BLaER1 treated with 17β-estradiol and CSF1 and Interleukin-3, amounts not matched to agents 10 nM and 100 nM (cell line): ENCODE results near the gene RAET1G.
A peak's percentile ranks its signal among the peaks of the same experiment; 100 is the strongest.
"Not testable (repeated sequence)": the region's sequence is repeated elsewhere in the genome, so short reads cannot be mapped to it uniquely, and the experiment has no call there.

Experiments used
- H3K27ac ChIP-seq, 11 experiments: shearing (Covaris generic); formaldehyde crosslinking; 2 replicates each; pipeline ENCODE4 v1.8.1; 2022
- H3K27me3 ChIP-seq, 11 experiments: shearing (Covaris generic); formaldehyde crosslinking; 2 replicates each; pipeline ENCODE4 v1.8.1; 2022
- H3K36me3 ChIP-seq, 11 experiments: shearing (Covaris generic); formaldehyde crosslinking; 2 replicates each; pipeline ENCODE4 v1.8.1; 2022
- H3K4me1 ChIP-seq, 10 experiments: shearing (Covaris generic); formaldehyde crosslinking; 2 replicates each; pipeline ENCODE4 v1.8.1; 2022
- H3K4me2 ChIP-seq, 11 experiments: shearing (Covaris generic); formaldehyde crosslinking; 2 replicates each; pipeline ENCODE4 v1.8.1; 2022
- H3K4me3 ChIP-seq, 10 experiments: shearing (Covaris generic); formaldehyde crosslinking; 2 replicates each; pipeline ENCODE4 v1.8.1; 2022
- H3K9ac ChIP-seq, 11 experiments: shearing (Covaris generic); formaldehyde crosslinking; 2 replicates each; pipeline ENCODE4 v1.8.1; 2022
- H3K9me3 ChIP-seq, 11 experiments: shearing (Covaris generic); formaldehyde crosslinking; replicated peaks in 1 of 11; 2 replicates each; pipeline ENCODE4 v1.8.1; 2022
- H4K20me1 ChIP-seq, 11 experiments: shearing (Covaris generic); formaldehyde crosslinking; 2 replicates each; pipeline ENCODE4 v1.8.1; 2022
- Cebpa-rat ChIP-seq, 11 experiments: shearing (Covaris generic); IDR thresholded peaks; 2 replicates each; pipeline ENCODE4 v1.8.1; 2022

RAET1G gene

GRCh38 chr6:149925974-149926777 lies 3.3 kb upstream of the RAET1G start:
- Histone ChIP-seq H3K4me3 (peak overlapping the region; percentile 47 to 71 (median 57)), H4K20me1 (peaks cover 0 to 15% (median 0%) of the 10 kb centered on the region in 11 experiments; a peak in 2 of 22 replicates), H3K4me1 (peaks cover 0 to 17% (median 7%) of the 10 kb centered on the region in 10 experiments; a peak in 13 of 20 replicates), H3K9me3 (peaks cover 14 to 28% (median 21%) of the 10 kb centered on the region in 11 experiments), H3K9ac (peak overlapping the region in 8 of 11 experiments; percentile 16 to 74 (median 58); a peak in 11 of 22 replicates), H3K27ac (peak overlapping the region in 3 of 11 experiments; percentile 33 to 47 (median 46); a peak in 4 of 22 replicates), H3K36me3 (no peaks in the 10 kb centered on the region), H3K27me3 (peaks cover 76 to 100% (median 92%) of the 10 kb centered on the region in 11 experiments), H3K4me2 (peak overlapping the region; percentile 72 to 97 (median 82))
- no peak for TF ChIP-seq Cebpa-rat (IDR thresholded peaks at IDR 0.05)

- Histone ChIP-seq H3K36me3 (no peaks in the 10 kb centered on the region), H3K4me2 (peak overlapping the region; percentile 72 to 97 (median 82)), H3K4me1 (peaks cover 0 to 17% (median 7%) of the 10 kb centered on the region in 10 experiments; a peak in 13 of 20 replicates), H4K20me1 (peaks cover 0 to 15% (median 0%) of the 10 kb centered on the region in 11 experiments; a peak in 2 of 22 replicates), H3K27ac (peak overlapping the region in 3 of 11 experiments; percentile 33 to 47 (median 46); a peak in 4 of 22 replicates), H3K9me3 (peaks cover 14 to 28% (median 21%) of the 10 kb centered on the region in 11 experiments), H3K9ac (peak overlapping the region in 8 of 11 experiments; percentile 16 to 74 (median 58); a peak in 11 of 22 replicates), H3K4me3 (peak overlapping the region; percentile 47 to 71 (median 57)), H3K27me3 (peaks cover 77 to 100% (median 92%) of the 10 kb centered on the region in 11 experiments)
- TF ChIP-seq Cebpa-rat (IDR thresholded peaks at IDR 0.05): no peak
Observed at GRCh38 chr6:149925253-149925973, 2.5 kb upstream of the RAET1G start.

- Histone ChIP-seq H3K27ac (no peak overlapping the region), H3K9ac (no peak overlapping the region), H3K36me3 (no peaks in the 10 kb centered on the region), H3K4me3 (no peak overlapping the region), H3K4me1 (peaks cover 0 to 17% (median 7%) of the 10 kb centered on the region in 10 experiments; a peak in 13 of 20 replicates), H3K9me3 (peaks cover 14 to 28% (median 21%) of the 10 kb centered on the region in 11 experiments), H4K20me1 (peaks cover 0 to 15% (median 0%) of the 10 kb centered on the region in 11 experiments; a peak in 2 of 22 replicates), H3K4me2 (no peak overlapping the region), H3K27me3 (peaks cover 72 to 100% (median 92%) of the 10 kb centered on the region in 11 experiments)
- no peak for TF ChIP-seq Cebpa-rat (IDR thresholded peaks at IDR 0.05)
Observed at GRCh38 chr6:149924933-149925252, 2.0 kb upstream of the RAET1G start.

GRCh38 chr6:149924206-149924932 lies 1.4 kb upstream of the RAET1G start:
- peaks cover 0 to 17% (median 7%) of the 10 kb centered on the region in 10 experiments; a peak in 13 of 20 replicates for H3K4me1 ChIP-seq
- peaks cover 0 to 15% (median 0%) of the 10 kb centered on the region in 11 experiments; a peak in 2 of 22 replicates for H4K20me1 ChIP-seq
- no peak for TF ChIP-seq Cebpa-rat (IDR thresholded peaks at IDR 0.05)
- peaks cover 14 to 28% (median 21%) of the 10 kb centered on the region in 11 experiments for H3K9me3 ChIP-seq
- H3K4me2 ChIP-seq: no peak overlapping the region
- H3K36me3 ChIP-seq: no peaks in the 10 kb centered on the region
- H3K9ac ChIP-seq: no peak overlapping the region
- H3K27me3 ChIP-seq: peaks cover 67 to 96% (median 89%) of the 10 kb centered on the region in 11 experiments
- H3K27ac ChIP-seq: no peak overlapping the region
- H3K4me3 ChIP-seq: no peak overlapping the region

GRCh38 chr6:149923327-149923986 lies 536 bp upstream of the RAET1G start:
- H3K9ac ChIP-seq: no peak overlapping the region
- H4K20me1 ChIP-seq: peaks cover 0 to 15% (median 0%) of the 10 kb centered on the region in 11 experiments; a peak in 2 of 22 replicates
- peaks cover 61 to 87% (median 80%) of the 10 kb centered on the region in 11 experiments for H3K27me3 ChIP-seq
- peak overlapping the region in 8 of 10 experiments; percentile 0 to 41 (median 20); a peak in 4 of 20 replicates for H3K4me3 ChIP-seq
- peaks cover 14 to 28% (median 21%) of the 10 kb centered on the region in 11 experiments for H3K9me3 ChIP-seq
- H3K27ac ChIP-seq: no peak overlapping the region
- peaks cover 0 to 17% (median 7%) of the 10 kb centered on the region in 10 experiments; a peak in 13 of 20 replicates for H3K4me1 ChIP-seq
- H3K36me3 ChIP-seq: no peaks in the 10 kb centered on the region
- peak overlapping the region in 6 of 11 experiments; percentile 15 to 42 (median 32); a peak in 5 of 22 replicates for H3K4me2 ChIP-seq
- TF ChIP-seq Cebpa-rat (IDR thresholded peaks at IDR 0.05): no peak

- not testable (repeated sequence) for H3K27ac ChIP-seq, H3K4me3 ChIP-seq, H3K9ac ChIP-seq, H3K36me3 ChIP-seq, H3K4me2 ChIP-seq
- H3K4me1 ChIP-seq: peaks cover 0 to 17% (median 7%) of the 10 kb centered on the region in 10 experiments; a peak in 13 of 20 replicates
- H3K9me3 ChIP-seq: peaks cover 14 to 28% (median 21%) of the 10 kb centered on the region in 11 experiments
- peaks cover 61 to 74% (median 72%) of the 10 kb centered on the region in 11 experiments for H3K27me3 ChIP-seq
- peaks cover 0 to 15% (median 0%) of the 10 kb centered on the region in 11 experiments; a peak in 2 of 22 replicates for H4K20me1 ChIP-seq
Observed at GRCh38 chr6:149922091-149922490, 830 bp downstream of the RAET1G start.

GRCh38 chr6:149921361-149921760 lies 1.6 kb downstream of the RAET1G start:
- TF ChIP-seq Cebpa-rat (IDR thresholded peaks at IDR 0.05): no peak
- peaks cover 56 to 67% (median 65%) of the 10 kb centered on the region in 11 experiments for H3K27me3 ChIP-seq
- H3K4me2 ChIP-seq: no peak overlapping the region
- H3K27ac ChIP-seq: no peak overlapping the region
- H3K4me3 ChIP-seq: no peak overlapping the region
- no peak overlapping the region for H3K9ac ChIP-seq
- peaks cover 14 to 28% (median 21%) of the 10 kb centered on the region in 11 experiments for H3K9me3 ChIP-seq
- peaks cover 0 to 16% (median 7%) of the 10 kb centered on the region in 10 experiments; a peak in 13 of 20 replicates for H3K4me1 ChIP-seq
- H3K36me3 ChIP-seq: no peaks in the 10 kb centered on the region
- H4K20me1 ChIP-seq: peaks cover 0 to 15% (median 0%) of the 10 kb centered on the region in 11 experiments; a peak in 2 of 22 replicates
